ENCODE results near the gene AP2M1. TPM values are rescaled to one million over a fixed set of nuclear protein-coding genes. Genes with fewer than 3 reads are reported as not detected.

AP2M1 gene
- polyA plus RNA-seq, 1 donor = 175 TPM

DNA sequence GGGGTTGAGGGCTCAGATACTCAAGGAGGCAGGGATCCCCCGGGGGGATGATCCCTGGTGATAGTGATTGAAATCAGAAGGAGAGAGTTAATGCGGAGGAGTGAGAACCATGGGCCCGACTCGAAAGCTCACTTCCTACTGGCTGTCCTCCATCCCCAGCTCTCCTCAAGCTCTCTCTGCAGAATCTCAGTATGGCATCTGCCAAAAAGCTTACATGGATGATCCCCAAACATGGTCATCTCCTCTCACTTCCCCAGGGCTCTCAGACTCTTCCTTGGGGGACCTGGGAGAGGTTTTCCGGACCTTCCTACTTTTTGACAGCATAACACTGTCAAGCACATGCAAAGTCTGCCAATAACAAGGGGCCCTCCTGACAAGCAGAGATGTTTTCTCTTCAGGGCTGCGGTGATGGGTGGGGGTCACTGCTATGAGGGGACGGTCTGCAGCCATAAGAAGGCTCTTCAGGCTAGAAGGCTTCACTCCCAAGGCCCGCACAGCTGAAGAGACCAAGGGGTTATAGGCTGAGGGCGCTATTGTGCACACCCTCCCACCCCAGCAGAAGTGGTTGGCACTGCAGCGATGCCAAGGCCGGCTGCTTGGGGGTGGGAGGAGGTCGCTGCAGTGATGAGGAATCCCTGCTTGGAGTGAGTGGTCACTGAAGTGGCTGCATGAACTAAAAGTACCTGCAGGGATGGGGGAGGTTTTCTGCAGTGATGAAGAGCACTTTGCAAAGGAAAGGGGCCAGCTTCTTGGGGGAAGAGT, 53.9 kb downstream of the AP2M1 start:
- no peak for DNase-seq

GRCh38 chr3:184229394-184230080, 54.9 kb downstream of the AP2M1 start, which contains the start of gene VWA5B2:
Gene VWA5B2 (plus strand): TSS chr3:184229585. CDS start chr3:184230529, 944 bp downstream.
- DNase-seq = peak; percentile 27

DNA sequence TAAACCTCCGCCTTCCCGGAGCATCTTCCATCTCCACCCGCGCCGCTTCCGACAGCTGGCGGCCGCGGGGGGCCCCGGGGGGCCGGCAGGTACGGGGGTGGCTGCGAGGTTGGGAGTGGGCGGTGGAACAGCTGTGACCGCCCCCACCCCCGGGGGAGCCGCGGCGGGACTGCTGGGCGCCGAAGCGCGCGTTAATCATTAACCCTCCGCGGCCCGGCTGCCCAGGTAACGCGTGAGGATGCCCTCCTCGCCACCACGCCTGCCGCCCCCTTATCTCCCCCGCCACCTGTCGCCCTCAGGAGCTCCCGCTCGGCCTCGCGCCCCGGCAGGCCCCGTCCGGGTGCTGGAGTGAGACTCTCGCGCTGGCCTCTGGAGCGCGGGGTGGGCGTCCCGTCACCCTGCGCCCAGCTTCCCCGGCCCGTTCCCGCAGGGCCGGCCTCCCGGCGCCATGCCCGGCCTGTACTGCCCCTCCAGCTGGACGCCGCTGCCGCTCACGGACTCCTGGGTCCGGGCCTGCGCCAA, 55.5 kb downstream of the AP2M1 start:
- no peak for DNase-seq

DNA sequence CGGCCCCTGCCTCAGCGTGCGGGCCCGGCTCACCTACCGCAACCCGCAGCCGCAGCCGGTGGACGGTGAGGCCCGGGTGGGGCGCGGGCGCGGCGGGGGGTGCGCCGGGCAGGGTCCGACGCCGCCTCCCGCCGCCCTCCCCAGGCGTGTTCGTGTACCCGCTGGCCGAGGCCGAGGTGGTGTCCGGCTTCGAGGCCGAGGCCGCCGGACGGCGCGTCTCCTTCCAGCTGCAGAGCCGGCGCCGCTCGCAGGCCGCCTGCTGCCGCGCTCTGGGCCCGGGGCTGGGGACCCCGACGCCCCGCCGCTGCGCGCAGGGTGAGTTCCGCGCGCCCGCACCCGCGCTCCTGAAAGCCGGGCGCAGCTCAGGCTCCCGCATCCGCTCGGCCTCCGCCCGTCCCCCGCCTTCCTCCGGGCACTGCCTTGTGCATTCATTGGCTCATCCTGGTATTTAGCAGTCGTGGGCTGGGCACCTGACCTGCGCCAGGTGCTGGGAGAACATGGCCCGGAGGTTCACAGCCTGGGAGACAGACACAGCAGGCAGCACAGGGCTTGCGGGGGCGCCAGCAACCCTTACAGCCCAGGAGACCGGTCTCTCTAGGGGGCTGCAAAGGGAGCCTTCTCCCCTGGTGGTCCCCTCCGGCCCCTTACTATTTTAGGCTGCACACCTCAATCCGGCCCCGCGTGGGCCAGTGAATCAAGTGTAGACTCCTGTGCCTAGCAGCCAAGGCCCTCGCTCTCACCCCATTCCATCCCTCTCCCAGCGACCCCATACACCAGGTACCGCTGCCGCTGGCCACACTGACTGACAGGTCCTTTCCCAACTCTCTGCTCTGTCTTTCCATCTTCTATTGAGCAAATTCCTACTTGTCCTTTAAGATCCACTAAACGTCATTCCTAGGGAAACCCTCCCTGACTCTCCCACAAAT, 56.2 kb downstream of the AP2M1 start:
- no peak for DNase-seq

- DNase-seq = no peak
These were observed 57.0 kb downstream of the AP2M1 start for GRCh38 chr3:184231671-184232070.

DNA sequence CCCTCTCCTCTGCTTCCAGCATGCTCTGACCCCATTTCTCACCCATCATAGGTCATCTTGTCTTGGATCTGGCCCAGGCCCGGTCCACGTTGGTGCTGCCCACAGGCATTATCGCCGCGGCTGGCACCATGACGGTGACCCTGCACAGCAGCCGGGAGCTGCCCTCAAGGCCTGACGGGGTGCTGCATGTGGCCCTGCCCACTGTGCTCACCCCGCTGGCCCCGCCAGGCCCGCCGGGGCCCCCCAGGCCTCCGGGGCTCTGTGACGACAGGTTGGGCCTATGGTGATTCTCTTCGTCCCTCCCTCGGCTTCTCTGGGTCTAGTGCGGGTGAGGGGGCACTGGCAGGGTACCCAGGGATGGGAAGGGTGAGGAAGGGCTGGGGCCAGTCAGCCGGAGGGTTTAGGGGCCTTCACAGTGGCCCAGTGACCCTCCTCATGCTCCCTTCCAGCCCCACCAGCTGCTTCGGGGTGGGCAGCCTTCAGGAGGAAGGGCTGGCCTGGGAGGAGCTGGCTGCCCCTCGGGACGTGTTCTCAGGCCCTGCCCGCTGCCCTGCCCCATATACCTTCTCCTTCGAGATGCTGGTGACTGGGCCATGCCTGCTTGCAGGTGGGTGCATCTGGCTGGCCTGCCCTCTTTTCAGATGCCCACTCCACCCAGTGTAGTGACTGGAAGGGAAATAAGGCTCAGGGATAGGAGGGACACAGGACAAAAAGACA, 58.6 kb downstream of the AP2M1 start:
- no peak for DNase-seq

Other genes starting within 250 kb of the AP2M1 start
- gene ABCC5, start 157.0 kb upstream of the AP2M1 start, polyA plus RNA-seq (ENCODE audit: insufficient read length) = 28.1 TPM
- not detected for gene HTR3D, start 143.1 kb upstream of the AP2M1 start, polyA plus RNA-seq (ENCODE audit: insufficient read length)
- gene HTR3C, start 121.8 kb upstream of the AP2M1 start, polyA plus RNA-seq (ENCODE audit: insufficient read length) = not detected
- 0.14 TPM for gene HTR3E, start 77.8 kb upstream of the AP2M1 start, polyA plus RNA-seq (ENCODE audit: insufficient read length)
- gene EIF2B5, start 39.5 kb upstream of the AP2M1 start, polyA plus RNA-seq (ENCODE audit: insufficient read length) = 41.3 TPM
- gene DVL3, start 19.5 kb upstream of the AP2M1 start, polyA plus RNA-seq (ENCODE audit: insufficient read length) = 97.4 TPM
- 51.5 TPM for gene ABCF3, start 11.3 kb downstream of the AP2M1 start, polyA plus RNA-seq (ENCODE audit: insufficient read length)
- 0.63 TPM for gene VWA5B2, start 54.7 kb downstream of the AP2M1 start, polyA plus RNA-seq (ENCODE audit: insufficient read length)
- 25.5 TPM for gene ALG3, start 74.1 kb downstream of the AP2M1 start, polyA plus RNA-seq (ENCODE audit: insufficient read length)
- 1.0 TPM for gene EEF1AKMT4, start 74.8 kb downstream of the AP2M1 start, polyA plus RNA-seq (ENCODE audit: insufficient read length)
- not detected for gene CAMK2N2, start 86.7 kb downstream of the AP2M1 start, polyA plus RNA-seq (ENCODE audit: insufficient read length)
- not detected for gene ECE2, start 101.2 kb downstream of the AP2M1 start, polyA plus RNA-seq (ENCODE audit: insufficient read length)
- 169 TPM for gene PSMD2, start 124.4 kb downstream of the AP2M1 start, polyA plus RNA-seq (ENCODE audit: insufficient read length)
- 197 TPM for gene EIF4G1, start 139.8 kb downstream of the AP2M1 start, polyA plus RNA-seq (ENCODE audit: insufficient read length)
- gene FAM131A, start 162.7 kb downstream of the AP2M1 start, polyA plus RNA-seq (ENCODE audit: insufficient read length) = 9.7 TPM
- gene CLCN2, start 186.8 kb downstream of the AP2M1 start, polyA plus RNA-seq (ENCODE audit: insufficient read length) = 4.8 TPM
- 42.2 TPM for gene POLR2H, start 186.9 kb downstream of the AP2M1 start, polyA plus RNA-seq (ENCODE audit: insufficient read length)
- gene THPO, start 203.4 kb downstream of the AP2M1 start, polyA plus RNA-seq (ENCODE audit: insufficient read length) = 2.5 TPM
- 18.7 TPM for gene CHRD, start 205.2 kb downstream of the AP2M1 start, polyA plus RNA-seq (ENCODE audit: insufficient read length)

Data from hindlimb muscle (tissue), 1 donor.